Brain microvascular endothelial cell (primary cell): ENCODE measurements around the gene CDC42EP1.
A peak's percentile ranks its signal among the peaks of the same experiment; 100 is the strongest.

Experiments
- DNase-seq: peaks from one replicate; pipeline ENCODE4 v3.0.0-alpha.2; 2020
- H3K27ac ChIP-seq: fragments of 250-450 bp; sonication (Bioruptor Pico); 2 replicates; pipeline ENCODE4 v1.5.1; 2020; ENCODE audit warnings: mild to moderate bottlenecking, moderate library complexity
- H3K27me3 ChIP-seq: fragments of 250-450 bp; sonication (Bioruptor Pico); replicated peaks from 2 replicates; pipeline ENCODE4 v1.5.1; 2020; ENCODE audit warnings: mild to moderate bottlenecking
- H3K36me3 ChIP-seq: fragments of 250-450 bp; sonication (Bioruptor Pico); replicated peaks from 2 replicates; pipeline ENCODE4 v1.5.1; 2020; ENCODE audit warnings: mild to moderate bottlenecking
- H3K4me3 ChIP-seq: 2 replicates; pipeline ENCODE4 v1.5.1; 2011; ENCODE audit warnings: low read depth, mild to moderate bottlenecking, control low read depth, low read length, moderate library complexity
- in situ Hi-C: cut with HindIII; loops from 2 replicates; pipeline ENCODE4 v1.10.0; 2017; ENCODE audit warnings: low sequenced_read_pairs, low pct_ligation_motif_present
- TF ChIP-seq, protein P1 (sequence below): IDR thresholded peaks from 2 replicates; pipeline ENCODE4 v1.5.1; 2011; ENCODE audit warnings: low read depth, mild to moderate bottlenecking, moderate library complexity, low read length, control low read depth, inconsistent platforms; ENCODE audit errors: missing control alignments

Gene CDC42EP1

GRCh38 chr22:37604074-37604473 lies 43.8 kb downstream of the CDC42EP1 start:
- no peak overlapping the region for H3K4me3 ChIP-seq
- no peak for DNase-seq
- no peak overlapping the region for H3K27ac ChIP-seq
- H3K27me3 ChIP-seq, result no peaks in the 10 kb centered on the region
- in situ Hi-C loops, result no loop called here
- TF ChIP-seq, protein P1, sequence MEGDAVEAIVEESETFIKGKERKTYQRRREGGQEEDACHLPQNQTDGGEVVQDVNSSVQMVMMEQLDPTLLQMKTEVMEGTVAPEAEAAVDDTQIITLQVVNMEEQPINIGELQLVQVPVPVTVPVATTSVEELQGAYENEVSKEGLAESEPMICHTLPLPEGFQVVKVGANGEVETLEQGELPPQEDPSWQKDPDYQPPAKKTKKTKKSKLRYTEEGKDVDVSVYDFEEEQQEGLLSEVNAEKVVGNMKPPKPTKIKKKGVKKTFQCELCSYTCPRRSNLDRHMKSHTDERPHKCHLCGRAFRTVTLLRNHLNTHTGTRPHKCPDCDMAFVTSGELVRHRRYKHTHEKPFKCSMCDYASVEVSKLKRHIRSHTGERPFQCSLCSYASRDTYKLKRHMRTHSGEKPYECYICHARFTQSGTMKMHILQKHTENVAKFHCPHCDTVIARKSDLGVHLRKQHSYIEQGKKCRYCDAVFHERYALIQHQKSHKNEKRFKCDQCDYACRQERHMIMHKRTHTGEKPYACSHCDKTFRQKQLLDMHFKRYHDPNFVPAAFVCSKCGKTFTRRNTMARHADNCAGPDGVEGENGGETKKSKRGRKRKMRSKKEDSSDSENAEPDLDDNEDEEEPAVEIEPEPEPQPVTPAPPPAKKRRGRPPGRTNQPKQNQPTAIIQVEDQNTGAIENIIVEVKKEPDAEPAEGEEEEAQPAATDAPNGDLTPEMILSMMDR, result no peak
- H3K36me3 ChIP-seq, result no peaks in the 10 kb centered on the region

GRCh38 chr22:37604875-37605274 lies 44.6 kb downstream of the CDC42EP1 start:
- in situ Hi-C loops, result no loop called here
- H3K4me3 ChIP-seq, result no peak overlapping the region

DNA sequence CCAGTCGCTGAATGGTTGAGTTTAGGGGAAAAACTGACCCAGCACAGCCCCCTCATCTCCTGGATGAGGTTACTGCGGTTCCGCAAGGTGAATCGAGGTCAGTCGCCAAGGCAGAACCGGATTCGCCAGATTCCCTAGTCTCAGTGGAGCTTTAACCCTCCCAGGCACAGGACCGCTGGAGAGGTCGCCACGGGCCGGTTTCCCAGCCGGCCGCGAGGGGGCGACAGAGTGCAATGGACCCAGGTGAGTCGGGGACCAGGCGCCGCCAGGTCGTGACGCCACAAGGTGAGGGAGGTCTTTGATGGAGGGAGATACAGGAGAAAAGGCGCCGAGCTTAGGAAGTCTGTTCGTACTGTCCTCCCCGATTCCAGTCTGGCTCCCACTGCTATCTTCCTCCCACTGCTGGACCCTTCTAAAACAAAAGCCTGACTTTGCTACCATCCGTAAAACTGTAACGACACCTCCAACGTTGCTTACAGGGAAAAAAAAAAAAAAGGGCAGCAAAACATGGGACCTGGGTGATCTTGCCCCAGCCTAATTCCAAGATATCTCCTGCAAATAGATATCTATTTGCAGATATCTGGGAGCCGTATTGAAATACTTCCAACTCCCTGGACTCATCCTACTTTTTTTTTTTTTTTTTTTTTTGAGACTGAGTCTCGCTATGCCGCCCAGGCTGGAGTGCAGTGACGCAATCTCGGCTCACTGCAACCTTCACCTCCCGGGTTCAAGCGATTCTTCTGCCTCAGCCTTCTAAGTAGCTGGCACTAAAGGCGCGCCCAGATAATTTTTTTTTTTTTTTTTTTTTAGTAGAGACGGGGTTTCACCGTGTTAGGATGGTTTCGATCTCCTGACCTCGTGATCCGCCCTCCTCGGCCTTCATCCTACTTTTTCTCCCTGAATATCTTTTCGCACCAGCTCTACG lies 47.0 kb downstream of the CDC42EP1 start:
- Histone ChIP-seq H3K4me3 (peak overlapping the region; percentile 38), H3K27me3 (no peaks in the 10 kb centered on the region), H3K36me3 (no peaks in the 10 kb centered on the region), H3K27ac (no peak overlapping the region)
- DNase-seq, result peak; percentile 29
- TF ChIP-seq, protein P1, result peak; percentile 99
- in situ Hi-C loops, result no loop called here

More at GRCh38 chr22:37604875-37605274, 44.6 kb downstream of the CDC42EP1 start:
- H3K36me3 ChIP-seq, result no peaks in the 10 kb centered on the region
- no peak overlapping the region for H3K27ac ChIP-seq
- no peaks in the 10 kb centered on the region for H3K27me3 ChIP-seq
- no peak for DNase-seq
- TF ChIP-seq, protein P1, result no peak

- TF ChIP-seq, protein P1, result no peak
- no peaks in the 10 kb centered on the region for H3K36me3 ChIP-seq
- peak overlapping the region; percentile 96 for H3K27ac ChIP-seq
- in situ Hi-C loops, result no loop called here
- no peaks in the 10 kb centered on the region for H3K27me3 ChIP-seq
- no peak for DNase-seq
- H3K4me3 ChIP-seq, result peak overlapping the region; percentile 85
Observed at GRCh38 chr22:37607935-37608476, 47.7 kb downstream of the CDC42EP1 start.

GRCh38 chr22:37608477-37609239 lies 48.4 kb downstream of the CDC42EP1 start, which contains the start of gene GGA1:
GGA1 (plus strand) TSS chr22:37608834; CDS start chr22:37608861, 27 bp downstream.
- in situ Hi-C loops, result no loop called here
- Histone ChIP-seq H3K27ac (peak within 1 kb of the TSS; percentile 96), H3K4me3 (peak within 1 kb of the TSS; percentile 85), H3K36me3 (no peaks in the 10 kb centered on the region), H3K27me3 (no peaks in the 10 kb centered on the region)
- DNase-seq, result peak; percentile 95
- TF ChIP-seq, protein P1, result no peak
